ENCODE measurements around the gene VSIG10. TPM values are rescaled to one million over a fixed set of nuclear protein-coding genes. Genes with fewer than 3 reads are reported as not detected.

The VSIG10 gene
- total and polyA plus RNA-seq, 5 donors from 2014 or later: 0.64 to 3.1 (median 1.8) TPM

DNA sequence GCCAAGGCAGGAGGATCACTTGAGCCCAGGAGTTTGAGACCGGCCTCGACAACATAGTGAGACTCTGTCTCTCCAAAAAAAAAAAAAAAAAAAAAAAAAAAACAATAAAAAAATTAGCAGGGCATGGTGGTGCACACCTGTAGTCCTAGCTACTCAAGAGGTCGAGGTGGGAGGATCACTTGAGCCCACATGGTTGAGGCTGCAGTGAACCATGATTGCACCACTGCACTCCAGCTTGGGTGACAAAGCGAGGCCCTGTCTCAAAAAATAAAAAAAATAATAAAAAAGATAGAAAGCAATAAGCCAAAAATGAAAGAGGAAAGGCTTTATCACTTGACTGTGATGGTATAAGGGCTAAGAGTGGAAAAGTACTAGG, 21.9 kb upstream of the VSIG10 start:
- no peak overlapping the region for H3K4me3 Mint-ChIP-seq
- Histone ChIP-seq H3K27me3 (ENCODE audit: control insufficient read depth, insufficient read depth, low read length) (no peaks in the 10 kb centered on the region), H3K27ac (ENCODE audit: insufficient read depth, low read length, poor library complexity, severe bottlenecking) (no peak overlapping the region), H3K9me3 (ENCODE audit: control insufficient read depth in 2 of 2, low read length in 2 of 2) (no peaks in the 10 kb centered on the region), H3K36me3 (ENCODE audit: control insufficient read depth, insufficient read depth, low read length) (no peaks in the 10 kb centered on the region), H3K4me3 (ENCODE audit: low read depth, low read length) (no peak overlapping the region), H3K4me1 (ENCODE audit: control insufficient read depth, insufficient read depth, low read length, poor library complexity, severe bottlenecking) (no peaks in the 10 kb centered on the region)
- H3K4me1 Mint-ChIP-seq: peaks cover 0 to 6% (median under 1%) of the 10 kb centered on the region in 4 donors
- no peak overlapping the region for H3K27ac Mint-ChIP-seq
- no peaks in the 10 kb centered on the region for H3K27me3 Mint-ChIP-seq
- H3K36me3 Mint-ChIP-seq: no peaks in the 10 kb centered on the region
- ATAC-seq (ENCODE audit: low read depth in 2 of 2) (no peak), DNase-seq (no peak)
- peaks cover 0 to 2% (median 0%) of the 10 kb centered on the region in 7 donors for H3K9me3 Mint-ChIP-seq

DNA sequence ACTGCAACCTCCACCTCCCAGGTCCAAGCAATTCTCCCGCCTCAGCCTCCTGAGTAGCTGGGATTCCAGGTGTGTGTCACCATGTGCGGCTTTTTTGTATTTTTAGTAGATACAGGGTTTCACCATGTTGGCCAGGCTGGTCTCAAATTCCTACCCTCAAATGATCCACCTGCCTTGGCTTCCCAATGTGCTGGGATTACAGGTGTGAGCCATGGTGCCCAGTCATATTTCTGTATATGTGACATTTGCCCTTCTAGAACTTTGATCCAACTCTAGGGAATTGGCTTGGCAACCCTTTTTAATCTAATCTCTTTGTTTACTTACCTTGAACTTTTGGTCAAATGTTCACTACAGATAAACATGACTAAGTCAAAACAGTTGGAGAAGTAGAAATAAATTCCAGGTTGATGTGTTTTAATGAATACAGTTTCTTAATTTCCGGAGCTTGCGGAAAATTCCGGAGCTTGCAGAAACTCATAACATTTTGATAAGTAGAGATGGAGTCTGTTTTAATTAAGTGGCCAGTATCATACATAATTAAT, 20.6 kb upstream of the VSIG10 start:
- no peak overlapping the region for H3K4me3 Mint-ChIP-seq
- no peaks in the 10 kb centered on the region for H3K36me3 Mint-ChIP-seq
- H3K27me3 ChIP-seq (ENCODE audit: control insufficient read depth, insufficient read depth, low read length): no peaks in the 10 kb centered on the region
- DNase-seq (no peak), ATAC-seq (ENCODE audit: low read depth in 2 of 2) (no peak)
- H3K9me3 Mint-ChIP-seq: peaks cover 0 to 2% (median 0%) of the 10 kb centered on the region in 7 donors
- no peaks in the 10 kb centered on the region for H3K4me1 ChIP-seq (ENCODE audit: control insufficient read depth, insufficient read depth, low read length, poor library complexity, severe bottlenecking)
- H3K27ac ChIP-seq (ENCODE audit: insufficient read depth, low read length, poor library complexity, severe bottlenecking): no peak overlapping the region
- H3K9me3 ChIP-seq (ENCODE audit: control insufficient read depth in 2 of 2, low read length in 2 of 2): no peaks in the 10 kb centered on the region
- peak overlapping the region in 1 of 3 donors; percentile 26 for H3K27ac Mint-ChIP-seq
- no peak overlapping the region for H3K4me3 ChIP-seq (ENCODE audit: low read depth, low read length)
- H3K36me3 ChIP-seq (ENCODE audit: control insufficient read depth, insufficient read depth, low read length): no peaks in the 10 kb centered on the region
- H3K27me3 Mint-ChIP-seq: no peaks in the 10 kb centered on the region
- peaks cover 5 to 11% (median 7%) of the 10 kb centered on the region in 4 donors for H3K4me1 Mint-ChIP-seq

DNA sequence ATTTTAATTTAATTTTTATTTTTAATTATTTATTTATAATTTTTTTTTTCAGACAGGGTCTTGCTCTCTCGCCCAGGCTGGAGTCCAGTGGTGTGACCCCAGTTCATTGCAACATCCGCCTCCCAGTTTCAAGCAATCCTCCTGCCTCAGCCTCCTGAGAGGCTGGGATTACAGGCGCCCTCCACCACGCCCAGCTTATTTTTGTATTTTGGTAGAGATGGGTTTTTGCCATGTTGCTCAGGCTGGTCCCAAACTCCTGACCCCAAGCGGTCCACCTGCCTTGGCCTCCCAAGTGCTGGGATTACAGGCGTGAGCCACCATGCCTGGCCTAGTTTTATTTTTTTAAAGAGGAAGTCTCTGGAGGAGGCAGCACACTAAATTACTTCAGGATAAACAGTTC, 18.5 kb upstream of the VSIG10 start:
- Mint-ChIP-seq H3K27me3 (no peaks in the 10 kb centered on the region), H3K9me3 (peaks cover 0 to under 1% (median 0%) of the 10 kb centered on the region in 7 donors), H3K4me3 (no peak overlapping the region), H3K36me3 (no peaks in the 10 kb centered on the region), H3K27ac (no peak overlapping the region), H3K4me1 (peaks cover 5 to 11% (median 7%) of the 10 kb centered on the region in 4 donors)
- H3K36me3 ChIP-seq (ENCODE audit: control insufficient read depth, insufficient read depth, low read length): no peaks in the 10 kb centered on the region
- no peak overlapping the region for H3K4me3 ChIP-seq (ENCODE audit: low read depth, low read length)
- no peak for DNase-seq
- no peak for ATAC-seq (ENCODE audit: low read depth in 2 of 2)
- H3K4me1 ChIP-seq (ENCODE audit: control insufficient read depth, insufficient read depth, low read length, poor library complexity, severe bottlenecking): no peaks in the 10 kb centered on the region
- no peaks in the 10 kb centered on the region for H3K27me3 ChIP-seq (ENCODE audit: control insufficient read depth, insufficient read depth, low read length)
- H3K27ac ChIP-seq (ENCODE audit: insufficient read depth, low read length, poor library complexity, severe bottlenecking): no peak overlapping the region
- no peaks in the 10 kb centered on the region for H3K9me3 ChIP-seq (ENCODE audit: control insufficient read depth in 2 of 2, low read length in 2 of 2)

DNA sequence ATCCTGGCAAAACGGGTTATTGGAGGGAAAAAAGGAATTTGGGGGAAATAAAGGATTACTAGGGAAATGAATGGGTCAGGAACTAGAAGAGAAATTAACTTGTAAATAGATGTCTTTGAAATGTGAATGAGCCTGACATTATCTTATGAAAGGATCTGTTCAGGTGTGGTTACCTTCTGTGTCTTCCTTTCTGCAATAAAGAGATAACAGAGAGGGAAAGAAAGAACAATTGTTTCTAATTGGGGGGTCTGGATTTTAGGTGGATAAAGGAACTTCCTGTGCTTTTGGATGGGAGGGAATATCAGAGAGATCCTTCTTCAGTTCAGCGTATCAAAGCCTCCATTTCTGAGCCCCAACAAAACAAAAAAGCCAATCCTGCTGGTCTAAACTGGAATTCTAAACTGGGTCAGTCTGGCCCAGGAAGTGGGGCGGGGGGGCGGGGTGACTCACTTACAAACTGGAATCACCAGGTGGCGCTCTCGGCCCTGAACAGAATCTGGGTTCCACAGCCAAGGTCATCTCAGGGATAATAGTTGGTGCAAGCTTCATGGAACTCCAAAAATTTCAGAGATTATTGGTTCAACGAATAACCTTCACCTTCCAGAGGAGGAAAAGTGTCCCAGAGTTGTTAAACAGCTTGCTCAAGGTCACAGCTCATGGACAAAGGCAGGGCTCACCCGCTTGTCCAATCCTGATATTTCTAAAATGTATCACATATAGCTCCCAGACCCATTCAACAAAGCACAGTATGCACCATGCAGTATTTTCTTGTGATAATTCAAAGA, 17.0 kb upstream of the VSIG10 start:
- ATAC-seq (ENCODE audit: low read depth in 2 of 2): peak; percentile 53 to 70
- H3K4me3 Mint-ChIP-seq: no peak overlapping the region
- Histone ChIP-seq H3K9me3 (ENCODE audit: control insufficient read depth in 2 of 2, low read length in 2 of 2) (no peaks in the 10 kb centered on the region), H3K4me3 (ENCODE audit: low read depth, low read length) (peak overlapping the region; percentile 6), H3K36me3 (ENCODE audit: control insufficient read depth, insufficient read depth, low read length) (no peaks in the 10 kb centered on the region), H3K27me3 (ENCODE audit: control insufficient read depth, insufficient read depth, low read length) (no peaks in the 10 kb centered on the region), H3K4me1 (ENCODE audit: control insufficient read depth, insufficient read depth, low read length, poor library complexity, severe bottlenecking) (no peaks in the 10 kb centered on the region), H3K27ac (ENCODE audit: insufficient read depth, low read length, poor library complexity, severe bottlenecking) (peak overlapping the region; percentile 68)
- H3K4me1 Mint-ChIP-seq: peaks cover 5 to 11% (median 7%) of the 10 kb centered on the region in 4 donors
- H3K27me3 Mint-ChIP-seq: no peaks in the 10 kb centered on the region
- H3K36me3 Mint-ChIP-seq: no peaks in the 10 kb centered on the region
- H3K27ac Mint-ChIP-seq: peak overlapping the region in 2 of 3 donors; percentile 84 to 94
- H3K9me3 Mint-ChIP-seq: no peaks in the 10 kb centered on the region
- peak; percentile 33 to 70 (median 42) for DNase-seq

DNA sequence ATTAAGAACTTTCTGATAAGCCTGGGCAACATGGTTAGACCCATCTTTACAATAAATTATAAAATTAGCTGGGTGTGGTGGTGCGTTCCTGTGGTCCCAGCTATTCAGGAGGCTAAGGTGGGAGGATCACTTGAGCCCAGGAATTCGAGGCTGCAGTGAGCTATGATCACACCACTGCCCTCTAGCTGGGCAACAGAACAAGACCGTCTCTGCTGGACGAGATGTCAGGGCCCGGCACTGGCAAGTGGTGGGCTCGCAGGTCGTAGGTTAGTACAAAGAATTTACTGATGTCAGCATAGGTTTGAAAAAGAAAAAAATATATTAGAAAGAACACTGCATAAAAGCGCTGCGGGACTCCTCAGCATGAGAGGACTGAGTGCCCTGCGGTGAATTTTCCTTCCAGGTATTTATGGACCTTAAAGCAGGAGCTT, 15.7 kb upstream of the VSIG10 start:
- no peaks in the 10 kb centered on the region for H3K4me1 ChIP-seq (ENCODE audit: control insufficient read depth, insufficient read depth, low read length, poor library complexity, severe bottlenecking)
- no peaks in the 10 kb centered on the region for H3K9me3 ChIP-seq (ENCODE audit: control insufficient read depth in 2 of 2, low read length in 2 of 2)
- Mint-ChIP-seq H3K27ac (no peak overlapping the region), H3K36me3 (no peaks in the 10 kb centered on the region), H3K9me3 (no peaks in the 10 kb centered on the region), H3K27me3 (no peaks in the 10 kb centered on the region), H3K4me1 (peaks cover 5 to 11% (median 7%) of the 10 kb centered on the region in 4 donors), H3K4me3 (no peak overlapping the region)
- ATAC-seq (ENCODE audit: low read depth in 2 of 2) (no peak), DNase-seq (no peak)
- H3K4me3 ChIP-seq (ENCODE audit: low read depth, low read length): no peak overlapping the region
- no peak overlapping the region for H3K27ac ChIP-seq (ENCODE audit: insufficient read depth, low read length, poor library complexity, severe bottlenecking)
- no peaks in the 10 kb centered on the region for H3K36me3 ChIP-seq (ENCODE audit: control insufficient read depth, insufficient read depth, low read length)
- no peaks in the 10 kb centered on the region for H3K27me3 ChIP-seq (ENCODE audit: control insufficient read depth, insufficient read depth, low read length)

DNA sequence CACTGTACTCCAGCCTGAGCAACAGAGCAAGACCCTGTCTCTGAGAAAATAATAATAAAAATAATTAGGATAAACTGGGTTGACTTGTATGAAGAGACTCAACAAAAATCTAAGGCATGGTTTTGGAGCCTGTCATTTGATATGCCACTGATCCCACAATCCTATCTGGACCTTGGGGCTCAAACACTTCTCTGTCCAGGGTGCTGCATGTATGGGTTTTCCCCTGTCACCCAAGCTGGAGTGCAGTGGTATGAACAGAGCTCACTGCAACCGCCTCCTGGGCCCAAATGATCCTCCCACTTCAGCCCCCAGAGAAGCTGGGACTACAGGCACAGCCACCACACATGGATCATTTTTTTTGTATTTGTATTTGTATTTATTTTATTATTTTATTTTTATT, 5.3 kb upstream of the VSIG10 start:
- no peak overlapping the region for H3K27ac ChIP-seq (ENCODE audit: insufficient read depth, low read length, poor library complexity, severe bottlenecking)
- H3K27me3 Mint-ChIP-seq: peaks cover 16% of the 10 kb centered on the region
- no peak overlapping the region for H3K27ac Mint-ChIP-seq
- no peak overlapping the region for H3K4me3 ChIP-seq (ENCODE audit: low read depth, low read length)
- H3K4me1 ChIP-seq (ENCODE audit: control insufficient read depth, insufficient read depth, low read length, poor library complexity, severe bottlenecking): peaks cover 4% of the 10 kb centered on the region
- DNase-seq (no peak), ATAC-seq (ENCODE audit: low read depth in 2 of 2) (no peak)
- no peaks in the 10 kb centered on the region for H3K9me3 ChIP-seq (ENCODE audit: control insufficient read depth in 2 of 2, low read length in 2 of 2)
- H3K36me3 Mint-ChIP-seq: no peaks in the 10 kb centered on the region
- H3K4me3 Mint-ChIP-seq: no peak overlapping the region
- H3K27me3 ChIP-seq (ENCODE audit: control insufficient read depth, insufficient read depth, low read length): no peaks in the 10 kb centered on the region
- H3K36me3 ChIP-seq (ENCODE audit: control insufficient read depth, insufficient read depth, low read length): no peaks in the 10 kb centered on the region
- H3K4me1 Mint-ChIP-seq: peaks cover 0 to 5% (median 1%) of the 10 kb centered on the region in 4 donors
- H3K9me3 Mint-ChIP-seq: peaks cover 0 to 2% (median 0%) of the 10 kb centered on the region in 7 donors

DNA sequence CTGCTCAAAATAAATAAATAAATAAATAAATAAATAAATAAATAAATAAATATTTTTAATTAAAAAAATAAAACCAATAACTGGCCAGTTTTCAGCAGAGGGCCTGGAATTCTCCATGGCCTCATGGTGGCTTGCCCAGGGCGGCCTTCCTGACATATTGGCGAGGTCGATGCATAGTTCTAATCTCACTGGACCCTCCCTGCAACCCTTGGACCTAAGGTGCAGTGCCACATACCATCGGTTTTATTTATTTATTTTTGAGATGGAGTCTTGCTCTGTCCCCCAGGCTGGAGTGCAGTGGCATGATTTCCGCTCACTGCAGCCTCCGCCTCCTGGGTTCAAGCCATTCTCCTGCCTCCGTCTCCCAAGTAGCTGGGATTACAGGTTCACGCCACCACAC, 3.9 kb upstream of the VSIG10 start:
- no peaks in the 10 kb centered on the region for H3K36me3 ChIP-seq (ENCODE audit: control insufficient read depth, insufficient read depth, low read length)
- Mint-ChIP-seq H3K27me3 (peaks cover 22% of the 10 kb centered on the region), H3K9me3 (peaks cover 0 to 4% (median 0%) of the 10 kb centered on the region in 7 donors), H3K4me1 (peaks cover 0 to 8% (median 5%) of the 10 kb centered on the region in 4 donors), H3K36me3 (no peaks in the 10 kb centered on the region), H3K27ac (peak overlapping the region in 1 of 3 donors; percentile 74), H3K4me3 (no peak overlapping the region)
- ATAC-seq (ENCODE audit: low read depth in 2 of 2): no peak
- H3K4me1 ChIP-seq (ENCODE audit: control insufficient read depth, insufficient read depth, low read length, poor library complexity, severe bottlenecking): peaks cover 17% of the 10 kb centered on the region
- H3K9me3 ChIP-seq (ENCODE audit: control insufficient read depth in 2 of 2, low read length in 2 of 2): no peaks in the 10 kb centered on the region
- H3K27me3 ChIP-seq (ENCODE audit: control insufficient read depth, insufficient read depth, low read length): no peaks in the 10 kb centered on the region
- H3K4me3 ChIP-seq (ENCODE audit: low read depth, low read length): no peak overlapping the region
- H3K27ac ChIP-seq (ENCODE audit: insufficient read depth, low read length, poor library complexity, severe bottlenecking): no peak overlapping the region
- no peak for DNase-seq

All from CD4-positive, CD25-positive, alpha-beta regulatory T cell (primary cell).